ENCODE data around the gene SORT1.

Gene SORT1

GRCh38 chr1:109388208-109388711 is 9.5 kb downstream of the SORT1 start:
- no peak for TF ChIP-seq CTCF (IDR thresholded peaks at IDR 0.05; ENCODE audit: insufficient read depth, missing control alignments)
- no peak for DNase-seq (ENCODE audit: insufficient read length, low spot score)
- FAIRE-seq, result no peak

DNA sequence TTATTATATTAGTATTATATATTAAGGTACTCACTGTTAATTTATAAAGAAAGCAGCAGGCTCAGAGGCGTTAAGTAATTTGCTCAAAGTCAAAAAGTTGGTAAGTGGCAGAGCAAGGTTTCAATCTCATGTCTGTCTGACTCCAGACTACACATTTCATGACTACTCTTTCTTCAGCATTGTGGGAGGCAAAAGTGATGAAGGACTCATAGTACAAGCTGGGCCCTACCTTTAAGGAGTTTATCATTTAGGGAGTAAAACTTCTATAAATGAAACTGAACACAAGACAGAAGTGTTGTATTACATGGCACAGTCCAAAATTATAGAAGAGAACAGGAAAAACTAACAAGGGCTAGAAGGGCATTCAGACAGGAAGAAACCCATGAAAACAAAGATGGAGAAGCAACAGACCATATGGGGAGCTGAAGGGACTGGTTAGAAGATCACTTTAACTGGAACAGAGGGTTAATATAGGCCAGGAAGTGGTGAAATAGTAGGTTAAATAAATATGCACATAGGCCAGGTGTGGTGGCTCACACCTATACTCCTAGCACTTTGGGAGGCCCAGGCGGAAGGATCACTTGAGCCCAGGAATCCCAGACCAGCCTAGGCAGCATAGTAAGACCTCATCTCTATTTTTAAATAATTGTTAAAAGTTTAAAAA is 11.5 kb downstream of the SORT1 start:
- no peak for DNase-seq (ENCODE audit: insufficient read length, low spot score)
- TF ChIP-seq CTCF (IDR thresholded peaks at IDR 0.05; ENCODE audit: insufficient read depth, missing control alignments), result no peak
- FAIRE-seq, result no peak

GRCh38 chr1:109385417-109385816 is 12.3 kb downstream of the SORT1 start:
- DNase-seq (ENCODE audit: insufficient read length, low spot score) (no peak), FAIRE-seq (no peak)
- TF ChIP-seq CTCF (IDR thresholded peaks at IDR 0.05; ENCODE audit: insufficient read depth, missing control alignments), result no peak

GRCh38 chr1:109383854-109384253 is 13.9 kb downstream of the SORT1 start:
- no peak for DNase-seq (ENCODE audit: insufficient read length, low spot score)
- no peak for TF ChIP-seq CTCF (IDR thresholded peaks at IDR 0.05; ENCODE audit: insufficient read depth, missing control alignments)
- no peak for FAIRE-seq

DNA sequence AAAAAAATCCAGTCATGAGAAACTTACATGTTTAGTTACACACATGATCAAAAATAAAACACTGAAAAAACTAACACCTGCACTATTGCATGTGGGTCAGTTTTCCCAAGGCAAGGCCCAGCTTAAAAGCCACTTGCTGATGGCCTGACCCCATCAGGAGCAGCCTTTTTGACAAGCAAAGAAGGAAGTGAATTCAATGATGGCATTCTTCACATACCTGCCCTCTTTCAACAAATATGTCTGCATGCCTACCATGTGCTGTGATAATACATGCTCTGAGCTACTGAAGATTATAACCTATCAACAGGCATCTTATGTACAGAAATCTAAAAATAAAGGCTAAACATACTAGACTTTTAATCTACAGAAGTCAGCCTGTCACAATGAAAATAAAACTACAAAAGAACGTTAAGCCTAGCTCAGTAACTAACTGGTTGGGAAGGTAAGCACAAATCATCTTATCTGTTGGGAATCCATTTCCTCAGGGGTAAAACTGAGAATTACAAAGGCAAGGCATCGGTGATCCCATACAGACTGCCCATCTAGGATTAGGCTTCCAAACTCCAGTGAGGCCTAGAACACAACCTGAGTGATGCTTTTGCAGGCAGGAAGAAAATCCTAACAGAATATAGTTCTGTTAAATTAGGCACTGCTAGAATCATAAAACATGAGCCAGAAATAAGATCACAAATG is 14.5 kb downstream of the SORT1 start:
- TF ChIP-seq CTCF (IDR thresholded peaks at IDR 0.05; ENCODE audit: insufficient read depth, missing control alignments), result no peak
- DNase-seq (ENCODE audit: insufficient read length, low spot score) (no peak), FAIRE-seq (no peak)

DNA sequence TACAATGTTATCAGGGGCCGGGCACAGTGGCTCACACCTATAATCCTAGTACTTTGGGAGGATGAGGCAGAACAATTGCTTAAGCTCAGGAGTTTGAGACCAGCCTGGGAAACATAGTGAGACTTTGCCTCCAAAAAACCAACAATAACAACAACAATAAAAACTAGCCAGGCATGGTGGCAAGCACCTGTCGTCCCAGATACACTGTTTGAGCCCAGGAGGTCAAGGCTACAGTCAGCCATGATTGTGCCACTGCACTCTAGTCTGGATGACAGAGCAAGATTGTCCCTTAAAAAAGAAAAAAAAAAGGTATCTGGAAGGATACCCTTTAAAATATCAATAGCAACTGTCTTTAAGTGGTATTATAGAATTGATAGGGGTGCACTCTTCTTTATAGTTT is 16.1 kb downstream of the SORT1 start:
- FAIRE-seq (no peak), DNase-seq (ENCODE audit: insufficient read length, low spot score) (no peak)
- TF ChIP-seq CTCF (IDR thresholded peaks at IDR 0.05; ENCODE audit: insufficient read depth, missing control alignments), result no peak

- no peak for DNase-seq (ENCODE audit: insufficient read length, low spot score)
- no peak for FAIRE-seq
- no peak for TF ChIP-seq CTCF (IDR thresholded peaks at IDR 0.05; ENCODE audit: insufficient read depth, missing control alignments)
Measured at GRCh38 chr1:109379907-109380306, 17.8 kb downstream of the SORT1 start.

Data from D721Med (cell line).